NCI-H774 (cell line): Measurements from ENCODE around the gene PLXNB3.
"Not testable (repeated sequence)": the region's sequence is repeated elsewhere in the genome, so short reads cannot be mapped to it uniquely, and the experiment has no call there.

Experiments
- DNase-seq: peaks from one replicate; lab custom pipeline; 2025; lab: John Stamatoyannopoulos, UW

Gene PLXNB3

DNA sequence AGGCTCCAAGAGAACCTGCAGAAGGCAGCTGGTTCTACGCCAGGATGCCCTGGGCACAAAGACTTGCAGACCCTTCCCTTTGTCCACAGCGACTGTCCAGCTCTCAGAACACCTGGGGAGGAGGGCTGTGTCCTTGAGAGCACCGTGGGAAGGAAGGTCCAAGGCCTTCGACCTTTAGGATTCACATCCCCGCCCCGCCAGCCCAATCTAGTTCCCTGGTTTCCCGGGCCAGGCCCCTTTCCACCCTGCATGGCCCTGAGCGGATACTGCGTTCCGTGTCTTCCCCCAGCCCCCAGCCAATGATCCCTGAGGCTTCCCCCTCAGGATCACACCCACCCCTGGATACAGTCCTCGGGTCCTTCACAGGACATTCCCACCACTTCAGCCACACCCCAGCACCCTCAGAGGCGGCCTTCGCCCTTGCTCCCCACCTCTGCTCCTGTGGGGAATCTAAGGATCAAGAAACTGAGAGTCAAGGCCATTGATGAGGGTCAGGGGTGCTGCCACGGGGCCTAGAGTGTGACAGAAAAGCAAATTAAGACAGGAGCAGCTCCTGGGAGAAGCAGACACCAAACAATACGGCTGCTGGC lies 30.3 kb upstream of the PLXNB3 start:
- no peak for DNase-seq

- no peak for DNase-seq
Measured at GRCh38 chrX:153734871-153735270, 29.2 kb upstream of the PLXNB3 start.

- DNase-seq = no peak
Measured at GRCh38 chrX:153735274-153735673, 28.8 kb upstream of the PLXNB3 start.

GRCh38 chrX:153736071-153736820 lies 27.8 kb upstream of the PLXNB3 start:
- DNase-seq = no peak

DNA sequence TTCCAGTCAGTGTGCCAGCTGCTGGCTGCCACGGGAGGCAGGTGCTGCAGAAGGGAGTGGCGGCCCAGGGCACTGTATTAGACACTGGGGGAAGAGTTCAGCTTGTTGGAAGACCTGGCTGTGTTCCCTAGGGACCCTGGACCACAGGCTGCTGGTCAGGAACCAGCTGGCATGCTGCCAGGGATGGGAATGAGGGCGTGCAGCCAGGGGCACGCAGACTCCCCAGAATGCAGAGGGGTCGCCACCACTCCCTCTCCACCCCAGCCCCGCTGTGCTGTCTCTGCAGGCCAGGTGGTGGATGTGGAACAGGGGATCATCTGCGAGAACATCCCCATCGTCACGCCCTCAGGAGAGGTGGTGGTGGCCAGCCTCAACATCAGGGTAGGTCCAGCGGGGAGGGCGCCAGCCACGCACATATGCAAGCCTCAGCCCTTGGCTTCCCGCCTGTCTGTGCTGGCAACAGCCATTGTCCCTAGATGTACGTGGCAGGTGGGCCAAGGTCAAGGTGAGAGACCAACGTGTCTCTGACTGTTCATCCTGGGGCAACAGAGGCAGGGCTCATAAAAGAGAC lies 27.1 kb upstream of the PLXNB3 start:
- no peak for DNase-seq

DNA sequence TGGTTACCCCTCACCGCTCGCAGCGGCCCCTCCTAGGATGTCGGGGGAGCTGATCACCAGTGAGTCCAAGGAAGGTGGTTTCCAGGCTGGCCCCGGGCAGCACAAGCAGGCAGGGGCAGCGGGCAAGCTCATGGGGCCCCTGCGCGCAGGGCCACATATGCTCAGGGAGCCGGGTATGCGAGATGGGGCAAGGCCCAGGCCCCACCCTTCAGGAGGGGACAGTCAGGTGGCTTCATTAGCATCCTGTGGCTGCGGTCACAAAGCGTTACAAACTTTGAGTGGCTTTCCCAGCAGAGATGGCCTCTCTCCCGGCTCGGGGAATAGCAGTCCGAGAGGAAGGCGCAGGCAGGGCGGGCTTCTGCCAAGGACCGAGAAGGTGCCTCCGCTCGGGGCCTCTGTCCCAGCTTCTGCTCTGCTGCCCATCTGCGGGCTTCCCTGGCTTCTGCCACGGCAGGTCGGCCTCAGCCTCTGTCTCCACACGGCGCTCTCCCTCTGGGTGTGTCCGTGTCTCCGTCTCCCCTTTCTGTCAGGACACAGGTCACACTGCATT lies 25.9 kb upstream of the PLXNB3 start:
- DNase-seq = no peak

DNA sequence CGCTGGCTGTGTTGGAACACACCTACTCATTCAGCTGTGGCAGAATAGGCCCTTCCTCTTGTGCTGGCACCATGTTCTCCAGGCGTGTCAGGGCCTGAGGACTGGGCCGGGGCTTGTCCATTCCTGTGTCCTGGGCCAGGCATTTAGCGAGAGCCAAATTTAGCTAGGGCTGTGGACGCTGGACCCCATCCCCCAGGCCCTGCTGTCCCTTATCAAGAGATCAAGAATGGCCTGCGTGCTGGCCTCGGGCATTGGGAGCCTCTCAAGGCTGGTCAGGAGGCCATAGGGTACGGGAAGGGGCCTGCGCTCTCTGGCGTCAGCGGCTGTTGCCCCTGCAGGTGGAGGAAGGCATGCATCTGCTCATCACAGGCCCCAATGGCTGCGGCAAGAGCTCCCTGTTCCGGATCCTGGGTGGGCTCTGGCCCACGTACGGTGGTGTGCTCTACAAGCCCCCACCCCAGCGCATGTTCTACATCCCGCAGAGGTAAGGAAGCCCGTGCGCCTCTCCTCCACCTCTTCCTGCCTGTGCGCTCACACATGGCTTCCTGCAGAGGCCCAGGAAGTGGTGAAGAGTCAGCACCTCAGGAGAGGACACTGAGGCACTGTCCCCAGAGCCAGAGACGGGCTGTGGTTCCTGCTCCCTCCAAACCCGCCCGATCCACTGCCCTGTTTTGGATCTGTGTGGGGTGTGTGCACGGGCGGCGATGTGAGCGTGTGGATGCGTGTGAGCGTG lies 24.1 kb upstream of the PLXNB3 start:
- DNase-seq = no peak

DNA sequence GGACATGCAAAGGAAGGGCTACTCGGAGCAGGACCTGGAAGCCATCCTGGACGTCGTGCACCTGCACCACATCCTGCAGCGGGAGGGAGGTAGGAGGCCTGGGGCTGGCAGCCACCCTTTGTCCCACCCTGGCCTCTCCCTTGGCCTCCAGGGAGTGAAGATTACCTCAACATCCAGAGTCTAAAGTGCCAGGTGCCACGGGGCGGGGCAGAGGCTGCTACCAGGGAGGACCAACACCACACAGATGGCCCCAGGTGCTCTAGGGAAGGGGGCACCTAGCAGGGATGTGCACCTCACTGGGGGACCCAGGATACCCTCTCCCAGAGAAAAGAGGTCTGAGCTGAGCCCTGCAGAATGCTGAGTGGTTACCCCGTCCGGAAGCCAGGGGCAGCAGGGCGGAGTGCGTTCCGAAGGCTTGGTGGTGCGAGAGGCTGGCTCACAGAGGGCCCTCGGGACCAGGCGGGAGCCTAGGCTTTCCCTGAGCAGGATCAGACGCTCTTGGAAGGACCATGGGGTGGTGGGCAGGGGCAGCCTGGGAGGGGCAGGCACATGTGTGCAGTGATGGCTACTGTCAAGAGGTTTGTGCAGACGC lies 23.3 kb upstream of the PLXNB3 start:
- no peak for DNase-seq

GRCh38 chrX:153741446-153741845 lies 22.6 kb upstream of the PLXNB3 start:
- no peak for DNase-seq

DNA sequence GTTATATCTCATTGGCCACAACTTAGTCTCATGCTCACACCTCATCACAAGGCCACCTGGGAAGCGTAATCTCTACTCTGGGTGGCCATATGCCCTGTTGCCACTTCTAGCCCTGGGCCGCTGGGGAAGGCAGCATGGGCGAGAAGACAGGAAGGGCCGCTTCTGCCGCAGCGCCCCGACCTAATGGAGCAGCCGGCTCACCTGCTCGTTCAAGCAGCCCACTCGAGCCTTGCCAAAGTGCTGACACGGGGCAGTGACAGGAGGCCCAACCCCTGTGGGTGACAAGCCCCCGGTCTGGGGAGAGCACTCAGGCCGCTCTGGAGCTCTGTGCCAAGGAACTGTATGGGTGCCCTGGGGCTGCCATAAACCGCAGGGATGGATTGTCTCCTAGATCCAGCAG lies 21.9 kb upstream of the PLXNB3 start:
- not testable (repeated sequence) for DNase-seq

DNA sequence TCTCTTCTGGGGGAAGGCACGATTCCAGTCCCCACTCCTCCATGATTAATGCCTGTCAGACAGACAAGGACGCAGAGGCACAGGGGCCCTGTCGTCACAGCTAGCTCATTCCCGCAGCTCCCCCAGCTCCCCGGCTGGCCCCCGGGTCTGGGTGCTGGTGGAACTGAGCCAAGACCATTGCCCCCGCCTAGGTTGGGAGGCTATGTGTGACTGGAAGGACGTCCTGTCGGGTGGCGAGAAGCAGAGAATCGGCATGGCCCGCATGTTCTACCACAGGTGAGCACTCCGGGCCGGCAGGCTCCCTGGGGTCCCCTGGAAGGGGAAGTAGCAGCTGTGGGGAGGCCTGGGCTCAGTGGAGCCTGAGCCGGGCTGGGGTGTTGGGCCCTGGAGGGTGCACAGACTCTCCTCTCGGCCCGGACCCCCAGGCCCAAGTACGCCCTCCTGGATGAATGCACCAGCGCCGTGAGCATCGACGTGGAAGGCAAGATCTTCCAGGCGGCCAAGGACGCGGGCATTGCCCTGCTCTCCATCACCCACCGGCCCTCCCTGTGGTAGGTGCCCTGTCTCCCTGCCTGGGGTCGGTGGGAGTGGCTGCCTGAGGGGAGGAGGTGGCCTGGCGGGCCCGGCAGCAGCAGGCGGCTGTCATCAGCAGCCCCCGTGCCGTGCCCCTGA lies 21.1 kb upstream of the PLXNB3 start:
- DNase-seq = not testable (repeated sequence)

DNA sequence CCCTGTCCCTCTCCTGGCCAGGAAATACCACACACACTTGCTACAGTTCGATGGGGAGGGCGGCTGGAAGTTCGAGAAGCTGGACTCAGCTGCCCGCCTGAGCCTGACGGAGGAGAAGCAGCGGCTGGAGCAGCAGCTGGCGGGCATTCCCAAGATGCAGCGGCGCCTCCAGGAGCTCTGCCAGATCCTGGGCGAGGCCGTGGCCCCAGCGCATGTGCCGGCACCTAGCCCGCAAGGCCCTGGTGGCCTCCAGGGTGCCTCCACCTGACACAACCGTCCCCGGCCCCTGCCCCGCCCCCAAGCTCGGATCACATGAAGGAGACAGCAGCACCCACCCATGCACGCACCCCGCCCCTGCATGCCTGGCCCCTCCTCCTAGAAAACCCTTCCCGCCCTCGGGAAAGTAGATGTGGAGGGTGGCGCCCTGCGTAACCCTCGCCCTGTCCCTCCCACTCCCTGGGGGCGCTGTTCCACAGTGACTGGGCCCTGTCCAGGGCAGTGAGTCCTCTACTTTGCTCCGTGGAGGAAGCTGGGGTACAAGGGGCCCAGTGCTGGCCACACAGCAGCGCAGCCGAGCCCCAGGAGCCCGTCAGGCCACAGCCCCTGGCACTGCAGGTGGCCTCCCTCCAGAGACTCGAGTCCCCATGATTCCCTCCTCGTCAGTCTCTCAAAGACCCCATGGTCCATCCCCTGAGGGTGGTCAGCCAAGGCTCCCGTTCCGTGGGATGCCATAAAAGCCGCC lies 20.4 kb upstream of the PLXNB3 start:
- not testable (repeated sequence) for DNase-seq

- DNase-seq = no peak
Measured at GRCh38 chrX:153744210-153745066, 19.6 kb upstream of the PLXNB3 start.

- not testable (repeated sequence) for DNase-seq
Measured at GRCh38 chrX:153745067-153745433, 19.0 kb upstream of the PLXNB3 start.

- DNase-seq = no peak
Measured at GRCh38 chrX:153746359-153746758, 17.7 kb upstream of the PLXNB3 start.

- not testable (repeated sequence) for DNase-seq
Measured at GRCh38 chrX:153746991-153747390, 17.1 kb upstream of the PLXNB3 start.

GRCh38 chrX:153749017-153749416 lies 15.0 kb upstream of the PLXNB3 start:
- DNase-seq = not testable (repeated sequence)

- DNase-seq = no peak
Measured at GRCh38 chrX:153750127-153750774, 13.8 kb upstream of the PLXNB3 start.

GRCh38 chrX:153755136-153755535 lies 8.9 kb upstream of the PLXNB3 start:
- no peak for DNase-seq
